Ovary (tissue), 3 donors: Measurements from ENCODE around the gene BRMS1.
"Not testable (repeated sequence)": the region's sequence is repeated elsewhere in the genome, so short reads cannot be mapped to it uniquely, and the experiment has no call there.

ENCODE experiments used
- CTCF ChIP-seq, 3 donors: fragments of 450-650 bp in 2 of 3; fragments of 200-600 bp in 1 of 3; IDR thresholded peaks; one replicate each; pipeline versions ENCODE4 v1.5.1 to v1.8.0; 2016 to 2022; ENCODE audit warnings: antibody characterized with exemption in 3 of 3, mild to moderate bottlenecking in 1 of 3
- EP300 ChIP-seq: sonication (generic); formaldehyde crosslinking; IDR thresholded peaks from one replicate; pipeline ENCODE4 v1.6.1; 2017; ENCODE audit warnings: antibody characterized with exemption
- POLR2A ChIP-seq: fragments of 450-650 bp; IDR thresholded peaks from one replicate; pipeline ENCODE4 v1.6.1; 2017; ENCODE audit warnings: antibody characterized with exemption, mild to moderate bottlenecking, moderate library complexity
- donor health status: DM: no; HTN: no; CAD: no.

- not testable (repeated sequence) for TF ChIP-seq POLR2A; CTCF (IDR thresholded peaks at IDR 0.05); EP300
Observed at GRCh38 chr11:66384316-66384715, 39.4 kb upstream of the BRMS1 start.
